NOMO-1 (cell line): ENCODE data around the gene SRGN.
"Not testable (repeated sequence)": the region's sequence is repeated elsewhere in the genome, so short reads cannot be mapped to it uniquely, and the experiment has no call there.

Experiments used
- DNase-seq, 2 experiments: peaks; one replicate each; lab custom pipeline; 2025; ENCODE audit not compliant: unreplicated experiment in 2 of 2; lab: John Stamatoyannopoulos, UW

The SRGN gene

GRCh38 chr10:69125554-69125953 is 37.7 kb downstream of the SRGN start:
- DNase-seq: no peak

DNA sequence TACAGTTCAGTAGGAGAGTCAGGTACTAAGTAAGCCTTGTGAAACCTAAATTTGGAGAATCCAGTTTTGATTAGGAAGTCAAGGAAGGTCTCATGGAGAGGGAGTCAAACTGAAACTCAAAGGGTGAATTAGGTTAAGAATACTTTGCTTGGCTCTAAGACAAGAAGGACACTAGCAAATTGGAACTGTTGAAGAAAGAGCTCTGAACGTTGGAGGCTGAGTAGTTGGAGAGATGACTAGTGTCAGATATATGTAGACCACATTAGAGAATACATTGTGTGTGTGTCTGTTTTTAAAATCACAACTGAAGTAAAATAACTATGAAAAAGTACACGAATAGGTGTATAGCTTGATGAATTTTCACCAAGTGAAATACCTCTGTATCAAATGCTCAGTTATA is 42.3 kb downstream of the SRGN start:
- DNase-seq: no peak

DNA sequence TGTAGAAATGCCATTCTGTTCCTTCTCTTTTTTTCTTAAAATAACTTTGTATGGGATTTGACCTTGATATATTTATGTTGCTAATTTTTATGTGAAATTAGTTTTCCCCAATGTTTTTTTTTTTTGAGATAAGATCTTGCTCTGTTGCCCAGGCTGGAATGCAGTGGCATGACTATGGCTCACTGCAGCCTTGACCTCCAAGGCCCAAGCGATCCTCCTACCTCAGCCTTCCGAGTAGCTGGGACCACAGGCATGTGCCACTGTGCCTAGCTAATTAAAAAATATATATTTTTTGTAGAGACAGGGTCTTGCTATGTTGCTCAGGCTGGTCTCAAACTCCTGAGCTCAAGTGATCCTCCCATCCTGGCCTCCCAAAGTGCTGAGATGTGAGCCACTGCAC is 52.1 kb downstream of the SRGN start:
- no peak for DNase-seq

DNA sequence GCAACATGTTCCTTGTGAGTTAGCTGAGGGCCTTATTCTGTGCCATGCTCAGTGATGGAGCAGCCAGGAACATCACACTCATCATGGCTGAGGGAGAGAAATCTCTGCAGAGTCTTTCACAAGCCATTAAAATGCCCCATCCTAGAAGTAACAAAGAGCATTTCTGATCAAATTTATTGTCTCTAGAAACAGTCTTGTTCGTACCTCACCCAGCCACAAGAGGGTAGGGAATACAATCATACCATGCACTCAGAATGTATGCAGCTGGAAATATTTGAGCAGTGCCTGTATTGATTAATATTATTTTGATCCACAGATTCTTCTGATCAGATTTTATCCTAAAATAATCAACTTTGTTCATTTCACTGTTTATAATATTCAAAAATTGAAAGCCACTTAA is 53.4 kb downstream of the SRGN start:
- no peak for DNase-seq

GRCh38 chr10:69142074-69142473 is 54.2 kb downstream of the SRGN start:
- not testable (repeated sequence) for DNase-seq

DNA sequence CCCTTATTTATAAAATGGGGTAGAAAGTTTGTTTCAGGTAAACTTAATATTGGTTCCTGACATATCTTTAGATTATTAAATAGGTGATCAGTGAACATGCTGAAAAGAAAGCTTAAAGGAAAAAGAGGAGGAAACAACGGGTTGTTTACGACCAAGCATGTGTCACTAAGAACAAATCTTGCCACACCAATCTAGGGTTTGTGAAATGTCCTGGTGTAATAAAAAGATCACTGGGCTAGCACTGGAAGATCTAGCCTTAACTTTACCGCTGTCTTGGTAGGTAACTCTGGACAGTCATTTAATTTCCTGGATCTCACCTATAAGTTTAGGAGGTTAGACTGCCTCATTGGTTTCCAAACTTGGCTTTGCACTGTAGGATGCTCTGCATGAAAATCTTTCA is 55.1 kb downstream of the SRGN start:
- DNase-seq: no peak

DNA sequence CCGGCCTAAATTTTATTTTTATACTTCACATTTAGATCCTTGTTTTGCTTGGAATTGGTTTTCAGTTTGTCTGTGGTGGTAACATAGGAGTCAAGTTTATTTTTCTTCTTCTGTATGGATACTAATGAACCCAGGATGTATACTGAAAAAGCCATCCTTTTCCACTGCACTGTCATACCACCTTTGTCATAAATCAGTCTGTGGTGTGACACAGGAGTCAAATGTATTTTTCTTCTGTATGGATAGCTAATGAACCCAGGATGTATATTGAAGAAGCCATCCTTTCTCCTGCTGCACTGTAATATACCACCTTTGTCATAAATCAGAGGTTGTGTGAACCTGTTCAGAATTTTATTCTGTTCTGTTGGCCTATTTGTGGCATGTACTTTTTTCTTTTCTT is 57.4 kb downstream of the SRGN start:
- no peak for DNase-seq

- DNase-seq: no peak
Measured at GRCh38 chr10:69145864-69146263, 58.0 kb downstream of the SRGN start.

DNA sequence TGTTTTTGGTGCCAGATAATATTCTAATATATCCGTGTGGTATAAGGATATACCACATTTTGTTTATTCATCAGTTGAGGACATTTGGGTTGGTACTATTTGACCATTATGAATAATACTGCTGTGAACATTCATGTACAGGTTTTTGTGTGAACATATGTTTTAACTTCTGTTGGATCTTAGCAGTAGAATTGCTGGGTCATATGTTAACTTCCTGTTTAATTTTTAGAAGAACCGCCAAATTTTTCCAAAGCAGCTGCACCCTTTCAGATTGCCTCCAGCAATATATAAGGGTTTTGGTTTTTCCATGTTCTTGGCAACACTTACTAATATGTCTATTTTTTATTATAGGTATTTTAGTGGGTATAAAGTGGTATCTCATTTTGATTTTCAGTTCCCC is 58.9 kb downstream of the SRGN start:
- peak; percentile 4 to 34 for DNase-seq

DNA sequence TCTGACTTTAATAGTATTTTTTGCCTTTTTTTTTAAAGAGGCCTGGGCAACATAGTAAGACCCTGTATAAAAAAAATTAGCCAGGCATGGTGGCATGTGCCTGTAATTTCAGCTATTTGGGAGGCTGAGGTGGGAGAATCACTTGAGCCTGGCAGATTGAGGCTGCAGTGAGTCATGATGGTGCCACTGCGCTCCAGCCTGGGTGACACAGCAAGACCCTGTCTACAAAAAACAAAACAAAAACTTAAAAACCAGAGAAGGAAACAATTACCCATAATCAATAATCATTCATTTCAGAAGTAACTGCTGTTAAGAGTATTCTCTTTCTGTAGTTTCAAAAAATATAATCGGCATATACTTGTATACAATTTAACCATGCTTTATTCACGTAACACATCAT is 64.1 kb downstream of the SRGN start:
- no peak for DNase-seq

DNA sequence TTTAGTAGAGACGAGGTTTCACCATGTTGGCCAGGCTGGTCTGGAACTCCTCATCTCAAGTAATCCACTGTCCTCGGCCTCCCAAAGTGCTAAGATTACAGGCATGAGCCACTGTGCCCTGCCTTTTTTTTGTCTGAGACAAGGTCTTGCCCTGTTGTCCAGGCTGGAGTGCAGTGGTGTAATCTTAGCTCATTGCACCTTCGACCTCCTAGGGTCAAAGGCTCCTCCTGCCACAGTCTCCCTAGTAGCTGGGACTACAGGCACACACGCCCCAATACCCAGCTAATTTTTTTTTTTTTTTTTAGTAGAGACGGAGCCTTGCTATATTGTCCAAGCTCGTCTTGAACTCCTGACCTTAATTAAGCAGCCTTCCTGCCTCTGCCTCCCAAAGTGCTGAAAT is 65.3 kb downstream of the SRGN start:
- no peak for DNase-seq
